Measurements from ENCODE around the gene ELOVL4. TPM values are rescaled to one million over a fixed set of nuclear protein-coding genes. Genes with fewer than 3 reads are reported as not detected.

ELOVL4 gene
- total RNA-seq, 1 donor from 2014 or later, result 6.1 TPM

- no peak overlapping the region for H3K4me3 ChIP-seq (ENCODE audit: low read depth, low read length)
- H3K27me3 ChIP-seq (ENCODE audit: control insufficient read depth, insufficient read depth, low read length), result no peaks in the 10 kb centered on the region
- TF ChIP-seq CTCF (IDR thresholded peaks at IDR 0.05; ENCODE audit: insufficient read depth, low read length, severe bottlenecking), result no peak
- H3K36me3 ChIP-seq (ENCODE audit: control insufficient read depth, insufficient read depth, low read length), result no peaks in the 10 kb centered on the region
- no peak for FAIRE-seq
- DNase-seq (ENCODE audit: low read depth), result no peak
Measured at GRCh38 chr6:79909517-79909916, 37.8 kb downstream of the ELOVL4 start.

- no peak for FAIRE-seq
- no peaks in the 10 kb centered on the region for H3K27me3 ChIP-seq (ENCODE audit: control insufficient read depth, insufficient read depth, low read length)
- no peak for TF ChIP-seq CTCF (IDR thresholded peaks at IDR 0.05; ENCODE audit: insufficient read depth, low read length, severe bottlenecking)
- no peak for DNase-seq (ENCODE audit: low read depth)
- H3K36me3 ChIP-seq (ENCODE audit: control insufficient read depth, insufficient read depth, low read length), result no peaks in the 10 kb centered on the region
- no peak overlapping the region for H3K4me3 ChIP-seq (ENCODE audit: low read depth, low read length)
Measured at GRCh38 chr6:79902046-79902445, 45.3 kb downstream of the ELOVL4 start.

GRCh38 chr6:79898076-79898475 lies 49.3 kb downstream of the ELOVL4 start:
- FAIRE-seq (no peak), DNase-seq (ENCODE audit: low read depth) (peak; percentile 33)
- no peak for TF ChIP-seq CTCF (IDR thresholded peaks at IDR 0.05; ENCODE audit: insufficient read depth, low read length, severe bottlenecking)
- Histone ChIP-seq H3K36me3 (ENCODE audit: control insufficient read depth, insufficient read depth, low read length) (no peaks in the 10 kb centered on the region), H3K27me3 (ENCODE audit: control insufficient read depth, insufficient read depth, low read length) (no peaks in the 10 kb centered on the region), H3K4me3 (ENCODE audit: low read depth, low read length) (no peak overlapping the region)

GRCh38 chr6:79896075-79896449 lies 51.3 kb downstream of the ELOVL4 start:
- no peak for FAIRE-seq

GRCh38 chr6:79895382-79896074 lies 51.8 kb downstream of the ELOVL4 start:
- Histone ChIP-seq H3K27me3 (ENCODE audit: control insufficient read depth, insufficient read depth, low read length) (no peaks in the 10 kb centered on the region), H3K36me3 (ENCODE audit: control insufficient read depth, insufficient read depth, low read length) (no peaks in the 10 kb centered on the region), H3K4me3 (ENCODE audit: low read depth, low read length) (no peak overlapping the region)
- FAIRE-seq, result peak; percentile 50
- TF ChIP-seq CTCF (IDR thresholded peaks at IDR 0.05; ENCODE audit: insufficient read depth, low read length, severe bottlenecking), result no peak
- peak; percentile 98 for DNase-seq (ENCODE audit: low read depth)

More at GRCh38 chr6:79896075-79896449, 51.3 kb downstream of the ELOVL4 start:
- Histone ChIP-seq H3K4me3 (ENCODE audit: low read depth, low read length) (no peak overlapping the region), H3K36me3 (ENCODE audit: control insufficient read depth, insufficient read depth, low read length) (no peaks in the 10 kb centered on the region), H3K27me3 (ENCODE audit: control insufficient read depth, insufficient read depth, low read length) (no peaks in the 10 kb centered on the region)
- no peak for DNase-seq (ENCODE audit: low read depth)
- TF ChIP-seq CTCF (IDR thresholded peaks at IDR 0.05; ENCODE audit: insufficient read depth, low read length, severe bottlenecking), result no peak

- Histone ChIP-seq H3K4me3 (ENCODE audit: low read depth, low read length) (no peak overlapping the region), H3K27me3 (ENCODE audit: control insufficient read depth, insufficient read depth, low read length) (no peaks in the 10 kb centered on the region), H3K36me3 (ENCODE audit: control insufficient read depth, insufficient read depth, low read length) (no peaks in the 10 kb centered on the region)
- TF ChIP-seq CTCF (IDR thresholded peaks at IDR 0.05; ENCODE audit: insufficient read depth, low read length, severe bottlenecking), result no peak
- DNase-seq (ENCODE audit: low read depth), result peak; percentile 70
- FAIRE-seq, result no peak
Measured at GRCh38 chr6:79894939-79895338, 52.4 kb downstream of the ELOVL4 start.
